Stimulated activated CD4-positive, alpha-beta T cell treated with anti-CD3 and anti-CD28 coated beads, Interleukin-1b, Interleukin-23, amount 100 ng/mL, for 4 hours (primary cell): ENCODE results near the gene TPST1.
"Not testable (repeated sequence)": the region's sequence is repeated elsewhere in the genome, so short reads cannot be mapped to it uniquely, and the experiment has no call there.

ENCODE experiments used
- DNase-seq, 2 donors: peaks; one replicate each; pipeline ENCODE4 v3.0.0-alpha.2; 2020; ENCODE audit warnings: low read depth in 2 of 2

TPST1 gene

GRCh38 chr7:66379542-66380160 is 174.5 kb downstream of the TPST1 start:
- DNase-seq = no peak

GRCh38 chr7:66380272-66380888 is 175.2 kb downstream of the TPST1 start:
- no peak for DNase-seq

- not testable (repeated sequence) for DNase-seq
Measured at GRCh38 chr7:66382182-66382923, 177.2 kb downstream of the TPST1 start.

- not testable (repeated sequence) for DNase-seq
Measured at GRCh38 chr7:66385191-66385905, 180.2 kb downstream of the TPST1 start.

- DNase-seq = not testable (repeated sequence)
Measured at GRCh38 chr7:66395128-66395571, 190.0 kb downstream of the TPST1 start.

GRCh38 chr7:66396052-66396451 is 190.9 kb downstream of the TPST1 start:
- DNase-seq = not testable (repeated sequence)

- not testable (repeated sequence) for DNase-seq
Measured at GRCh38 chr7:66398841-66399240, 193.7 kb downstream of the TPST1 start.

GRCh38 chr7:66399566-66399965 is 194.4 kb downstream of the TPST1 start:
- no peak for DNase-seq

GRCh38 chr7:66400400-66400799 is 195.3 kb downstream of the TPST1 start:
- DNase-seq = no peak

GRCh38 chr7:66401126-66401525 is 196.0 kb downstream of the TPST1 start:
- DNase-seq = not testable (repeated sequence)

- not testable (repeated sequence) for DNase-seq
Measured at GRCh38 chr7:66401932-66402331, 196.8 kb downstream of the TPST1 start.

- no peak for DNase-seq
Measured at GRCh38 chr7:66403564-66403963, 198.4 kb downstream of the TPST1 start.

GRCh38 chr7:66409493-66409892 is 204.4 kb downstream of the TPST1 start:
- DNase-seq = no peak
